GM12892 (cell line): ENCODE results near the gene RHPN2.
"Not testable (repeated sequence)": the region's sequence is repeated elsewhere in the genome, so short reads cannot be mapped to it uniquely, and the experiment has no call there.

Experiments used
- DNase-seq: peaks from one replicate; pipeline ENCODE4 v3.0.0; 2011; ENCODE audit not compliant: insufficient read length
- FAIRE-seq: peaks from 2 replicates; lab custom pipeline; 2011; peaks lifted over from hg19 to GRCh38; lab: Jason Lieb, UNC
- POLR2A ChIP-seq: IDR thresholded peaks from 2 replicates; pipeline ENCODE4 v1.6.1; 2011; ENCODE audit warnings: low read depth, low read length, control low read depth
- POLR2AphosphoS5 ChIP-seq: IDR thresholded peaks from 2 replicates; pipeline ENCODE4 v1.6.1; 2011; ENCODE audit warnings: low read depth, low read length, control low read depth
- TAF1 ChIP-seq: IDR thresholded peaks from 2 replicates; pipeline ENCODE4 v1.6.1; 2011; ENCODE audit warnings: low read depth, mild to moderate bottlenecking, control low read depth, low read length, borderline replicate concordance

Gene RHPN2

GRCh38 chr19:33063753-33064457 lies 783 bp downstream of the RHPN2 start:
- TF ChIP-seq POLR2A (no peak), TAF1 (no peak), POLR2AphosphoS5 (no peak)
- no peak for FAIRE-seq
- no peak for DNase-seq

- DNase-seq (no peak), FAIRE-seq (no peak)
- TF ChIP-seq POLR2AphosphoS5 (no peak), TAF1 (no peak), POLR2A (no peak)
Measured at GRCh38 chr19:33063356-33063752, 1.3 kb downstream of the RHPN2 start.

- TF ChIP-seq TAF1, result no peak
- no peak for TF ChIP-seq POLR2AphosphoS5
- TF ChIP-seq POLR2A, result no peak
- no peak for FAIRE-seq
Measured at GRCh38 chr19:33062902-33063301, 1.8 kb downstream of the RHPN2 start.

GRCh38 chr19:33060586-33060985 lies 4.1 kb downstream of the RHPN2 start:
- no peak for DNase-seq
- no peak for TF ChIP-seq TAF1
- no peak for TF ChIP-seq POLR2AphosphoS5
- TF ChIP-seq POLR2A, result no peak
- no peak for FAIRE-seq

More at GRCh38 chr19:33062902-33063301, 1.8 kb downstream of the RHPN2 start:
- DNase-seq, result no peak

- DNase-seq, result no peak
- no peak for FAIRE-seq
- TF ChIP-seq POLR2A, result no peak
- TF ChIP-seq POLR2AphosphoS5, result no peak
- TF ChIP-seq TAF1, result no peak
Measured at GRCh38 chr19:33055718-33056117, 9.0 kb downstream of the RHPN2 start.

- no peak for TF ChIP-seq POLR2A
- no peak for TF ChIP-seq TAF1
- no peak for TF ChIP-seq POLR2AphosphoS5
- FAIRE-seq (no peak), DNase-seq (no peak)
Measured at GRCh38 chr19:33054623-33055022, 10.1 kb downstream of the RHPN2 start.

GRCh38 chr19:33052352-33052972 lies 12.2 kb downstream of the RHPN2 start:
- no peak for TF ChIP-seq POLR2A
- no peak for TF ChIP-seq POLR2AphosphoS5
- TF ChIP-seq TAF1, result no peak
- DNase-seq (no peak), FAIRE-seq (no peak)

GRCh38 chr19:33050110-33050509 lies 14.6 kb downstream of the RHPN2 start:
- DNase-seq (no peak), FAIRE-seq (no peak)
- TF ChIP-seq POLR2AphosphoS5 (no peak), TAF1 (no peak), POLR2A (no peak)

DNA sequence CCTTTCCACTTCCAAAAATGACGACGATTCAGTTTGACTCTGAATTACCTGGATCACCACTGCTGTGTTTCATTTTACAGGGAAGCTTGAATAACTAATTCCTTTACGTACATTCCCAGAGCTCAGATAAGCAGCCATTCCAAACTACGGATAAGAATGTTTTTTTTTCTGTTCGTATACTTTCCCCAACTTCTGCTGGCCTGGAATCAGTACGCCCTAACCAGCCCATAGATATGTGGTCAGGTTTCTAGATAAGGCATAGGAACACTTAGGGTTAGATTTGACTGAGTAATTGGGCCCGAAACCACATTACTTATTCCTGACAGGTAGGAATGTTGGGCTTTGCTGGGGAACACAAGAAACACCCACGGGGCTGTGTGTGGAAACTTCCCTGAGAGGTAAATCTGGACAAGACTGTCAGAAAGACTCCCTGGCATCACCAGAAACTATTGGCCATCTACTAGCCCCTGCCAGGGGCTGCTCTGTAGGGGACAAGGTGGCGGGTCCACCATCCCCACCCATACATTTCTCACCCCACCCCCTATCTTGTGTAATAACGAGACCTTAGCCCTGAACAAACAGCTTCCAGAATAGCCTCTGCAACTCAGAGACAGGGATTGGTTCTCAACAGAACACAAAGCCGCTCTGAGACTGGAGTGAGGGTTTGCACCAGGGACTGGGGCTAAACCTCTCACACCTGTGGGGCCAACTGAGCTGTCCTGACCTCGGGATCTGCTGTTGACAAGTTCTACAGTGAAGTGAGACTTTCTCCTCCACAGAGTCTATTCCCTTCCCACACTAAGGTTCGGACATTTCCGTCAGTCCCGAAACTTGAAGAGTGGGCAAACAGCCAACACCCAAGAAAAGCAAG lies 15.6 kb downstream of the RHPN2 start:
- no peak for TF ChIP-seq POLR2AphosphoS5
- TF ChIP-seq TAF1, result no peak
- TF ChIP-seq POLR2A, result no peak
- DNase-seq, result no peak
- FAIRE-seq, result no peak

DNA sequence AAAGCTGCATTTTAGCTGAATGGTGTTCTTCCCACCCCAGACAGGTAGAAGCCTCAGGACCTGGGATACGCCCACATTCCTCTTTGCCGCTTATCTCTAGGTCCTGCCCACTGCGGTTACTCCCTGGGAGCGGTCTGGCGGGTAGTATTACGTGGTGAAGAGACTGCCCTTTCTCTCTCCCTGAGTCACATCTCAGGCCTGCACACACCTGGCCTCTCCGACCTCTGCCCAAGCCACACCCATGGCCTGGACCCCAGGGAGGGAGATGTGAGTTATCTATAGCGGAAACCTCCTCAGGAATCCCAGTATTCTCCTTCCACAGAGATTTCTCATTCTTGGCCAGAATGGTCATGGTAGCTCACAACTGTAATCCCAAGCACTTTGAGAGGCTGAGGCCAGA lies 17.3 kb downstream of the RHPN2 start:
- FAIRE-seq (no peak), DNase-seq (no peak)
- TF ChIP-seq POLR2A, result no peak
- TF ChIP-seq POLR2AphosphoS5, result no peak
- TF ChIP-seq TAF1, result no peak

GRCh38 chr19:33041828-33042160 lies 22.9 kb downstream of the RHPN2 start:
- FAIRE-seq, DNase-seq: not testable (repeated sequence)

- TF ChIP-seq TAF1 (no peak), POLR2AphosphoS5 (no peak), POLR2A (no peak)
- no peak for DNase-seq
- FAIRE-seq, result no peak
Measured at GRCh38 chr19:33040994-33041827, 23.5 kb downstream of the RHPN2 start.
